HG03457 (cell line): ENCODE measurements around the gene PPIP5K1.

Experiments
- ATAC-seq: cut with Tn5 transposase; IDR thresholded peaks from one replicate; pipeline ENCODE4 v1.9.1; 2021; ENCODE audit warnings: moderate number of reproducible peaks; ENCODE audit not compliant: unreplicated experiment

Gene PPIP5K1

DNA sequence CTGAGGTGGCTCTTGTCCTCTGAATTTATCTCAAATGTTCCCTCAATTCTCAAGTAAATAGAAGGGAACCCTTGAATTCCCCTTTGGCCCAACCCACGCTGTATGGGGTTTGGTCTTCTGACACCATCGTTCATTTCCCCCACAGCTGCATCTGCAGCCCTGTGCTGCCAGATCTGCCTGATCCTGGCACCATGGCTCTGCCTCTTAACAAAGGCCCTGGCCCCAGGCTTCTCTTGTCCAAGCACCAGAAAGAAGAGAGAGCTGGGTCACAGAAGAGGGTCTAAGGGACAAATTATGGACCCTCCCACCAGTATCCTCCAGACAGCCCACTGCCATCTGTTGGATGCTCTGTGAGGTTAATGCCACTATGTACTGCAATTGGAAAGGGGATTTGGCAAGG is 70.8 kb downstream of the PPIP5K1 start:
- no peak for ATAC-seq

DNA sequence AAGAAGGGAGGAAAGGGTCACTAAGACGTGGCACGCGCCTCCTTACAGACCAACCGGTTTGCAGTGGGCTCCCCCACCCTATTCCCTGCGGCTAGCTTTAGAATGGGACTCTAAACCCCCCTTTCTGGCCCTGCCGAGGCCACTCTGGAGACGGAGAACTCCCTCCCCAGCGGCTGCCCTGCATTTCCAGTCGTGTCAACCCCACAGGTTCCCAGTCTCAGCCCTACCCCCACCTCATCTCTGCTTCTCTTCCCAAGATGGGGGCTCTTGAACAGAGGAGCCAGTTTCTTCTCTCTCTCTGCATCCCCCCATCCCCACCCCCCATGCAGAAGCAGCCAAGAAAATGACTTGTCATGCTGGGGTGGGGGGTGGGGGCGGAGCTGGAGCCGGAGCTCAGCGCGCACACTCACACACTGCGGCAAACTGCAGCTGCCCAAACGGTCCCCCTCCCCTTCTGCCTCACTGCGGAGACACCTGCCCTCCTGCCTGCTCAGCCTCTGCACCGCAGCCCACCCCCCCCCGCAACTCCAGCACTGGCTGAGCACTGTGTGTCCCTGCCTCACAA is 71.7 kb downstream of the PPIP5K1 start:
- no peak for ATAC-seq

DNA sequence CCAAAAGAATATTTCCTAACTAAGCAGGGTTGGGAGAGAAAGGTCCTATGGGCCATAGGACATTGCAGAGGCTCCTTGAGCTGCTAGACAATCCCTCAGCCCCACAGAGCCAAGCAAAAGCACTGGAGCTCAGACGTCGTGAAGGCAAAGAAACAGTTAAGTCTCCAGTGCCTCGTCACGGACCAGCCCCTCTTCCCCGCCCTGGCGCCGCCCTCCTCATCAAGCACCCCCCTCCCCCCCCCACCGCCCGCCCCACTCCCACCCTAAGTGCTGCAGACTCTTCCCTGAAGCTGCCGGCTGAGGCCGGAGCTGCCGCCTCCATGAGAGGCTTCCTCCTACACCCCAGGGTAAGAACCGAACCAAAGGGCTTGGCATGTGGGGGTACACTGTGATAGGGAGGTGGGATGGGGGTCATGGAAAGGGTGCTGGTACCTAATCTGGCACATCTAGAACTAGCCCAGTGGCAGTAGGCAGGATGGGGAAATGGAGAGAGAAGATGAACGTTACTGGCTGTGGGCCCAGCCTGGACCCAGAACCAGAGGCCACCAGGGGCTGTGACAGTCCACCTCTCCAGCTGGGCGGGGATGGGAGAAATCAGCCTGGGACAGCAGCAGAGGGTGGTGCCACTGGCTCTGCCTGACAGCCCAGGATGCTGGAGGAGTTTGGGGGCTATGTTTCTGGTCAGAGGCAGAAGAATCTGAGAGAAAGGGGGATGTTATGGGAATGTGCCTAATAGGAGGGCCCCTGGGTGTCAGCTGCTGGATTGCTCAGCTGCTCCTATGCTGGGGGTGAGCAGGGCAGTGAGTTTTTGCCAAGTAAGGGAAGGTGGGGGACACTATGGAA is 72.4 kb downstream of the PPIP5K1 start, which contains the start of gene MAP1A:
Gene MAP1A (plus strand): TSS at position 255 of the 843 bp plus-strand sequence. CDS start 3,866 bp downstream, outside the sequence.
- no peak for ATAC-seq

DNA sequence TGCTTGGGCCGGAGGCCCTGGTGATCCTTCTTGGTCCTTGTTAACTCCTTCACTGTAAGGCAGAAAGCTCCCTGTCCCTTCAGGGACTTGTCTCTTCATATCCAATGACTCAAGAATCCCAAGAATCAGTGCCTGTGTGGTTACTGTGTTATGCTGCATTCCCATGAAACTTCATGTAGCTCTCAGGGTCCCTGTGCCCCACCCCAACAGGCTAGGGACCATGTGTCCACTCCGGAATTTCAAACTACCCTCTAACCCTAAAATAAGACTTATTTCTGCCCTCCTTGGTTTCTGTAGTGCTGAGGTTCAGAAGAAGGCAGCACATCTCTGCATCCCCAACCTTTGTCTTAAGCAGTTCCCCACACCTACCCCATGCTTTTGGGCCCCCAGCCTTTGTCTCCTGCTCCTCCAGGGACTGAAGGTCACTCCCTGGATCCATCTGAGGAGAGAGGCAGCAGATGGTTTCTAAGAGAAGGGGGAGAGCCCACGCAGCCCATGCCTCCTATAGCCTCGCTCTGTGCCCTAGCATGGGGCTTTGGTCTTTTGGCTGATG is 73.1 kb downstream of the PPIP5K1 start:
- no peak for ATAC-seq

DNA sequence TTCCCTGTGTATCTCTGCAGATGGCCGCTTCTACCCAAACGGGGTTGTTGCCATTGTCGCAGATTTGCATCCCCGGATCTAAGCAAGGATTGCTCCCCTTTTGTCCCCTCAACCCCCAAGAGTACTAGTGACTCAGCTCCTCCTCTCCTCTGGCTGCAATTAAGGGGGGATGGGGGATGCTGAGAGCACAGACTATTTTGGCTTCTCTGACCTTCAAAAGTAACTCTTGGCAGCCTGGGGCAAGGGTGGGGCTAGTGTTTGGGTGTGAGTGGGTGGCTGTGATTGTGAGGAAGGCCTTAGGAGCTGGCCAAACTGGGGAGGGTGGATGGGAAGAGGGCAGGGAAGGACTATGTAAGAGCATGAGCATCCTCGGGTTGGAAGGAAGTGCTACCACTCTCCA is 73.8 kb downstream of the PPIP5K1 start:
- no peak for ATAC-seq

GRCh38 chr15:43515741-43516140 is 74.3 kb downstream of the PPIP5K1 start:
- no peak for ATAC-seq

DNA sequence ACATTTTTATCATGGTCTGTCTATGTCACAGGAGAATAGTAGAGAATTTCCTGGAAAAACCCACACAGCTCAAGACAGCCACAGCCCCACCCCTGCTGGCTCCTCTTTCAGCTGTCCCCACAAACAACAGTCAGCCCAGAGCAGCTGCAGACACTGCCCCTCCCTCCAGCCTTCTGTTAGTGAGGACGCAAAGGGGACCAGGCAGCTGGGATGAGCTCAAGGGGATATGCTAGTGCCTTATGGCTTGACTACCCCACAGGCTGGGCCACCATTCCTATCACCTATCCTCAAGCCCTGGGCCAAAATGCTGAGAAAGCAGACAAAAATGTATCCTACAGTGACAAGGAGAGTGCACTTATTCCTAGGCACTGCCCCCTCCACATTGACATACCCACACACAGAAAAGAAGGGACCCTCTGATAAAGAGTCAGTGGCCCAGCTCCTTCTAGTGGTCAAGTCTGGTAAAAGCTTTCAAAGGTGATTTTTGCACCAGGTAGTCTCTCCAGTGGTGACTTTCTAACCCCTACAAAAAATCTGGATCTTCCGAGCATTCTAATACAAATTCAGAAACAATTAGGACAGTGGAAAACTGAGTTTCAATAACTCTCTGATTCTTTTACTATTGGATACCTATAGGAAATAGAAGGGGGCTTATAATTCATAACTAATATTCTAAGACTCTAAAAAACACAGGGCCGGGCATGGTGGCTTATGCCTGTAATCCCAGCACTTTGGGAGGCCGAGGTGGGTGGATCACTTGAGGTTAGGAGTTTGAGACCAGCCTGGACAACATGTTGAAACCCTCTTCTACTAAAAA is 75.6 kb downstream of the PPIP5K1 start:
- ATAC-seq: no peak

GRCh38 chr15:43513550-43513949 is 76.5 kb downstream of the PPIP5K1 start:
- ATAC-seq: no peak

- no peak for ATAC-seq
Measured at GRCh38 chr15:43511012-43511885, 78.8 kb downstream of the PPIP5K1 start.

DNA sequence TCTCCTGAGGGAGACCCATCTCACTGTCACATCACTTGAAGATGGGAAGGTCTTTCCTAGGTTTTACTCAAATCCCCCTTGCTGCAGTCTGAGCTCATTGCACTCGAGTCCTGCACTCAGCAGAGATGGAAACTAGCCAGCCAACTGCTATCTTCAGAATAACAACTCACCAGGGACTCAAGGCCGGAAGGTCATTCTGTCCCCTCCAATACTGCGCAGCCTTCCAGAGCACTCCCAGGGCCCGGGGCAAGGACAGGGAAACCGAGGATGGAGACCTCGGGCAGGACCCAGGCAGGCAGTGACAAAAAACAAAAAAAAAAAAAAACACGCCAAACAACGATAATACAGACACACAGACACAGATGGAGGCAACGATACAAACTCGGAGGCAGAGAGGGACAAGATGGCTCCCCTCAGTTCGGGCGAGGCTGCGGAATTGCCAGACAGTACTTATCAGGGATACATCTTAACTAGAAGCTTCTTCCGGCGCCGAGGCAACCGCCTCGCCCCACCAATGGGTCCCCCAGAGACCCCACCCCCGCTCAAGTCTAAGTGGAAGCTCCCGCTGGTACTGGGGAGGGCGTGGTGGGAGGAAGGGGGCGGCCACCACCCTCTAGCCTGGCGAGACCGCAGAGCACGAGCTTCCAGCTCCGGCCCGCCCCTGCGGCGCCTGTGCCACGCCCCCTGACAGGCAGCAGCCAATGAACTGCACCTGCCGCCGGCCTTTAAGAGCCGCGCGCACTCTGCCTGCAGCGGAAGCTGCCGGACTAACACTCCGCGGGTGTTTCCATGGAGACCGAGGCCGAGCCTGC is 79.6 kb downstream of the PPIP5K1 start:
- ATAC-seq: peak; percentile 94

GRCh38 chr15:43509660-43510199 is 80.3 kb downstream of the PPIP5K1 start:
- no peak for ATAC-seq

DNA sequence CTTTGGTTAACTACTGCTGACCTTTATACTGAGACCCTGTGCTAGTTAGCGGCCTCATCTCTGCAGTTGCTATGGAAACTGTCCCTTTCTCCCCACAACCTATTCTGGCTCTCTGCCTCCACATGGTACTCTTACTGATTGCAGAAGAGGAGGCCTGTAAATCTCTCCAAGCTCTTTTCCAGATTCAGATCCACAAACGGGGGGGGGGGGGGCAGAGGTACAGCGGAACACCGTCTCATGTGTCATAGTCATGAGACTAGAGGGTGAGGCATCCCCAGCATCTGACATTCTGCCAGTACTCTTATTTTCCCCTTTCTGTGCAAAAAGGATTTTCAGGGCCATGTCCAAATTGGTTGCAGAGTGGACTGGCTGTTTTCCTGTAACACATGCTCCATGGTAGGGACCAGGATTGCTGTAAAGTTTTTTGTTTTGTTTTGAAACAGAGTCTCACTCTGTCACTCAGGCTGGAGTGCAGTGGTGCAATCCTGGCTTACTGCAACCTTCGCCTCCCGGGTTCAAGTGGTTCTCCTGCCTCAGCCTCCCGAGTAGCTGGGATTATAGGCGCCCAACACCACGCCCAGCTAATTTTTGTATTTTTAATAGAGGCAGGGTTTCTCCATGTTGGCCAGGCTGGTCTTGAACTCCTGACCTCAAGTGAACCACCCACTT is 80.9 kb downstream of the PPIP5K1 start:
- ATAC-seq: no peak

DNA sequence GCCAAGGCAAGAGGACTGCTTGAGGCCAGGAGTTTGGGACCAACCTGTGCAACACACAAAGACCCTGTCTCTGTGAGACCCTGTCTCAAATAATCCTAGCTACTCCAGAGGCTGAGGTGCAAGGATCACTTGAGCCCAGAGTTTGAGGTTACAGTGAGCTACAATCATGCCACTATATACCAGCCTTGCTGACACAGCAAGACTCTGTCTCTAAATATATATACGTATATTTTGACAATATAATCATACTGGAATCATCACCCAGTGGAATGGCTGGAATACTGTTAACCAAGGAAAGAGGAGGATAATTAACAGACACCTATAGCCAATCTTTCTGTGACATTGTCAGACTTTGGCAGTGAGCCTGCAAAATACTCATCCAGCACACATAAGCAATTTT is 81.6 kb downstream of the PPIP5K1 start:
- ATAC-seq: no peak

GRCh38 chr15:43505738-43506137 is 84.3 kb downstream of the PPIP5K1 start:
- no peak for ATAC-seq

DNA sequence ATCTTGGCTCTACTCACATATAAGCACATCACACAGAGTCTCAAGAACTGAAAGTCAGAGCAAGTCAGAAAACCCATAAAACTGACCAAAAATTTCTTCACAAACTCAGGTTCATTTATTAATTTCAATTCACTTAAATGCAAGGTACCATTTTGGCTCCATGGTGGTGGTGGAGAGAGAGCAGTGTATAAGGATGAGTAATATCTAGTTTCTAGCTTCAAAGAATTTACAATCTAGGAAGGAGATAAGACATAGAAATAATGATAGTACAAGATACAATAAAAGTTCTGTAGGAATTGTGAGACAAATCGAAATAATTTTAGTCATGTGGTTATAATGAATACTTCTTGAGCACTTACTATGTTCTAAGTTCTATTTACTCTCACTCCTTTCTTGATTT is 90.4 kb downstream of the PPIP5K1 start:
- no peak for ATAC-seq

DNA sequence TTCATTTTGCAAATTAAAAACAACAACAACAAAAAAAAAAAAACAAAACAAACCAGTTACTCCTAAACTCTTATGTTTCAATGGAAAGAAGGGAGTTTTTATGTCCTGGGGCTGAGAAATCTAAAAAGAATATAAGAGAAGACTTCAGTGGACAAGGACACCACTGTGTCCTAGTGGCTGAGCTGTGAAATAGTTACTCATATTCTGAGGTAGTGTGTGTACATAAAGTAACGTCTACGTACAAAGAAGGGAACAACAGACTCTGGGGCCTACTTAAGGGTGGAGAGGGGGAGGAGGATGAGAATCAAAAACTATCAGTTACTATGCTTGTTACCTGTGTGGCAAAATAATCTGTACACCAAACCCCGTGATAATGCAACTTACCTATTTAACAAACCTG is 91.0 kb downstream of the PPIP5K1 start:
- ATAC-seq: no peak

DNA sequence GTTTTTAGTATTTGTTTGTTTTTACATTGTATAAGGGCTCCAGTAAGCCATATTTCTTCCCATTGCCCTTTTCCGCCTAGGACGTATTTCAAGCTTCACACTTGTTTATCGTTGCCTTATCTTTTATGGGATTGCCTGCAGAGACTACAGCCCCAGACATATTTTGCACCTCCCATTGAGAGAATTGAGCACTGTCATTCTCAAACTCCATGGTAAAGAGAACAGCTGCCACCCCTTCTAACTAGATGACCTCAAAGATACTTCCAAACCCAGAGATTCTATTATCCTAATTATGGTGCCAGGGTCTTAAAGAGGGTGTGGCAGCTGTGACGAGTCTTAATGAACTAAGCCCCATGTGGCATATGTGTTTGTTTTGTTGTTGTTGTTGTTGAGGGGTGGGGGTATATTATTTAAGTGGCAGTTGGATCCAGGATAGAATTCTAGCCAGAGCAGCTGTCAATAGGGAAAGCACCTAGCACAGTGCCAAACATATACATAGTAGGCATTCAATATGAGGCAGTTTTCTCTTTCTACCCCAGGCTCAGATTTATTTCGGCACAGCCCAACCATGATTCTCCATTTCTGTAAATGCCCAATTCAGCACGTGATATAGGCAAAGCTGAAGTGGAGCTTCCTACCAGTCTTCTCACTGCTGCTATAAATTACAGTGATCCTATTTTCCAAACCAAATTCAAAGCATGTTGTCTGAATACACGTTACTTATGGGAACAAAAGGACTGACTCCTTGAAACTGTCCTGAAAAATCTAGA is 96.1 kb downstream of the PPIP5K1 start:
- ATAC-seq: no peak
